Activated effector memory CD4-positive, alpha-beta T cell treated with anti-CD3 and anti-CD28 coated beads, Interleukin-2, amount 50 U/mL, for 16 hours (primary cell): Measurements from ENCODE around the gene UNC50.
"Not testable (repeated sequence)": the region's sequence is repeated elsewhere in the genome, so short reads cannot be mapped to it uniquely, and the experiment has no call there.

Experiments used
- DNase-seq: peaks from one replicate; pipeline ENCODE4 v3.0.0-alpha.2; 2020

The UNC50 gene

DNA sequence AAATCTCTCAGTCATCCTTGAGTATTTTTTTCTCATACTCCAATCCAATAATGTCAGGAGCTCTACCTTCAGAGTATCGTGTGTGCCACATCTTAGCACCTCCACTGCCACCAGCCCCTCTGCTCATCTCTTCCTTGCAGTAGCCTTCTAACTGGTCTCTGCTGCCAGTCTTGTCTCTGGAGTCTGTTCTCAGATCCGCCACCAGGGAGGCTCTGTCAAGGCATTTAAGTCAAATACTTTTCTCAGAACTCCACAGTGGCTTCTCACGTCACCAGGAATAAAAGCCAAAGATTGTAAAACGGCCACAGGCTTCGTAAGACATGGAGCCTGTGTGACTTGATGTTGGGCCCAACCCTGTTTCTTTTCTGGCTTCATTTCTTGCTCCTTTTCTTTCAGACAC is 7.1 kb downstream of the UNC50 start:
- no peak for DNase-seq

DNA sequence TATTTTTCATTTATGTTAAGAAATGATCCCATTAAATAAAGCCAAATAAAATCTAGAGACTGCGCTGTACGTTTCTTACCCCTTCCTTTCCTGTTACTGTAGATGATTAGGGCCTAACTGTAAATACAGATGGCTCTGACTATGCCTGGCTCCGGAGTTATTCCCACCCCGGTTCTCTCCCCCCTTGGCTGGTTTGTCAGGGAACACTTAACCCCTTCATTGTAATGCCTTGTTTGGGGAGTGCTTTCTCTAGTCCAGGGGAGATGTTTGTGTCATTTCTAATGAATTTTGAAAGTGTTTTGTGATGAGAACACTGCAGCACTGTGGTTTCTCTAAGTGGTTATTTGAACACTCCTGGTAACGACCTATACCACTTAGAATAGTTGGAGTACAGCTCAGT is 8.8 kb downstream of the UNC50 start:
- DNase-seq = no peak

DNA sequence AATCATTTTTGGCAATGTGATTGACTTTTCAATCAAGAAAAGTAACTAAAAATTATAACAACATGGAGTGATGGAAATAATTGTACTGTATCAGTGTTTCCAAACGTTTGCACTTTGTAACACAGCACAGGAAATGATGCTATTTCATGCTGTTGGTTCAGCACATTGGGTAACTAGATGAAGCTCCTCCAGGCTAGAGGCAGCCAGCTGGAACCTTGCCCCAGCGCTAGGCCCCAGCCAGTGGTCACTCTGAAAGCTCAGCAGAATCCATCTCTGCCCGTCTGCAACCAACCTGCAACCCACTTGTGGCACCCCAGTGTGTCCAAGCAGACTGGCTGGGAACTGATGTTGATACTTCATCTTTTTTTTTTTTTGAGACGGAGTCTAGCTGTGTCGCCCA is 15.3 kb downstream of the UNC50 start:
- DNase-seq = no peak

DNA sequence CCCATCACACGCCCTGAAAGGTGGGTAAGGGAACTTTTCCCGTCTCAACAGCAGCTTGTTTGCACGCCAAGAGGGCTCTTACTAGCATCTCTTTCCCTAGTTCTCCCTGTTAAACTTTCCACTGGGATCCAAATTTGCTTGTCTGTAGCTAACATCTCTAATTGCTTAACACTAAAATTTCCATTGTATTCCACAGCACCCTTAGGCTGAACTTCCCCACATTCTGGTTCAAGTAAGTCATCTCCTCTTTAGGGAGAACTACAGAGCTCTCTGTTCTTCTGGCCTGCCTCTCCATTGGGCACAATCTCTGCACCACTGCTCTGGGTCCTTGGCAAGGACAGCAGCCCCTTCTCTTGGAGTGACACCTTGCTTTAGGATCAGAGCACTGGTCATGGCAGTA is 24.0 kb downstream of the UNC50 start:
- DNase-seq = no peak

DNA sequence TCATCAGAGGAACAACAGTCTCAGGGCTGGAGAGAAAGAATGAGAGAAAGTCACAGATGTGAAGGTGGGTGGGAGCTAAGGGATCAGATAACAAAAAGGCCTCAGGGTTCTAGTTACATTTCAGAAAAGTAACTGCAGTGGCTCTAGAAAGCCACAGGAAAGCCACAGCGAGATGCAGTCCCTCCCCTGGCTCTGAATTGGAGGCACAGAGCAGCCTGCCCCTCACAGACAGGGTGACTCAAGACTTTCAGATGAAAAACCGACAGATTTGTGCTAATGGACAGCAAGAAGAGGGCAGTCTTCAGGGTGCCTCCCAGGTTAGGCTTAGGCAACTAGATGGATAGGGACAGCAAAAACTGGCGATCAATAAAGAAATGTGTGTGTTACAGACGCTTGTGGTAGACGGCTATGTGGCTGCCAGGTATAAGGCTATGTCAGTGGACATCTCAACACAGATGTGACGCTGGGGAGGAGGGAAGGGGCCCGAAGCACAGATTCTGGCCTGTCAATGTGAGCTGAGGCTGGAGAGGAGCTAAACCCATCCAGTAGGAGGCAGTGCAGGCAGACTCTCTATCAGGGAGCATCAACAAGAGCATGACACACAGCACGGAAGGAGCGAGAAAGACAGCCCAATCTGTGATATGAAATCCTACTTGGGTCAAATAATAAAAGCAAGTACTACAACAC is 26.2 kb downstream of the UNC50 start:
- peak; percentile 78 for DNase-seq

DNA sequence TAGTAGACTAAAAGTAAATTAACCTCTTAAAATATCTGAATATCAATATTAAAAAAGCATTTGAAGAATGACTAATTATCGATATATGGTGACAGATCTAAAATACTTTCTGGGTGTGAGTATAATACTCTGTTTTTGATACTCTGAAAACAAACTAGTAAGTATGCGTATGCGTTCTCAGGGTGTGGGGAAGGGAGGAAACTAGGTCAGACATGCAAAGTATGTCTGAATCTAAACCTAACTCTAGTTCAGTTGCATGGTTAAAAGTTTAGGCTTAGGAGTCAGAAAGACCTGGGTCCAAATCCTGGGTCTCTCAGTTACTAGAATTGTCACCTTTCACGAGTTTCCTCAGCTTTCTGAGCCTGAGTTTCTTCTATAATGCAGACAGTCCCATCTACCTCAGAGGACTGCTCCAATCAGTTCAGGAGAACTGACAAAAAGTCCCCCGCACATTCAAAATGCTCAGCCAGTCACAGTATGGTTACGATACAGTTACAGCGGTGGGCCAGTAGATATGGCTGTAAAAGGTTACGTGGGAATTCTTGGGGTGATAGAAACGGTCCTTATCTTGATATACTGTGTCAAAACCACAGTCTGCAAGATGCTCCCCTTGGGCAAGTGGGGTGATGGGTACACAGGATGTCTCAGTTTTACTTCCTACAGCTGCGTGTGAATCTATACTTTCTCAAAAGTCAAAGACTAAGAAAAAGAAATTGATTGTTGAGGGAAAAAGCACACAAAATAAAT is 29.2 kb downstream of the UNC50 start:
- peak; percentile 72 for DNase-seq

DNA sequence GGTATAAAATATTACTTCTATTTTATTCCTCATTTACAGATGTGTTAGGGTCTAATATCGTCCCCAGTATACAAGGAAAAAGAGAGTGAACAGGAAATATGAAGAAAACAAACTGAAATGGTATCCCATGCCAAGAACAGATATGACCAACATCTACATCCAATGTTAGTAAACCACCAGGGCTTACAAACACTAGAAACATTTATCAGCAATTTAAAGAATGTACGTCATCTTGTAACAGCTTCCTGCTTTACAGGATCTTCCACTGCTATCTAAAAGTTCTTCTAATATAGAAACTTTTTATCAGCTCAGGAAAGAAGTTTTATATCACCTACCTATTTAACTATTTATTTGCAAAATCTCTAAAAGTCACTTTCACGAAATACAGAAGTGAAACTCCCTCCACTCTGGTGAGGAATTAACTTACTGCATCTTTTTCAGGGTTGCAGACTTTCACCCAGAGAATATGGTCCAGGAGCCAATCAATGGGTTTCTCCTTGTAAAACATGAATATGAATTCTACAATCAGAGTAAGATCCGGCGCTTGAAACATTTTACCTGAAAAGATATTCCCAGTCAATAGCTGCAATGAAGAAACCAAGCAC is 35.2 kb downstream of the UNC50 start:
- no peak for DNase-seq

DNA sequence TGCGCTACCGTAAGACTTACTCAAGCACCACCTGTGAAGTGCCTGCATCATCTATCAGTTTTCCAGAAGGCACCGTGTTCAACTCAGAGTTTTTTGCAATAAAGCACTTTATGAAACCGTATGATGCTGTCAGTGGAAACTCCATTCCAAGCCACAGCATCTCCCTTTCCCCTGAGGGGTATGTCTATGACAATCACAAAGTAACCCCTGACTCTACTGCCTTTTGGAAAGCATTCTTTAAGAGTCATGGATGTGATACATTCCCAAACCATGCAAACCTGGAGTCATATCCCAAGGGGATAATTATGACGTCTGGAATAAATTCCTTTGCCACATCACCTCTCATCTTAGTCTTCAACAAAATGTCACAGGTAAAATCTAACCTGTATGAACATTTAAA is 39.2 kb downstream of the UNC50 start:
- DNase-seq = no peak

DNA sequence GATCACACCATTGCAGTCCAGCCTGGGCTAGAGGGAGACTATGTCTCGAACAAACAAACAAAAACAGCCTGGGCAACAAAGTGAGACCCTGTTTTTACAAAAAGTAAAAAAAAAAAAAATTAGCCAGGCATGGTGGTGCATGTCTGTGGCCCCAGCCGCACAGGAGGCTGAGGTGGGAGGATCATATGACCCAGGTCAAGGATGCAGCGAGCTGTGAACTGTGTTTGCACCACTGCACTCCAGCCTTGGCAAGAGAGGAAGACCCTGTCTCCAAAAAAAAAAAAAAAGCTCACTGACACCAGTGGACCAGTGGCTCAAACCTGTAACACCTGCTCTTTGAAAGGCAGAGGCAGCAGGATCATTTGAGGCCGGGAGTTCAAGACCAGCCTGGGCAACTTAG is 40.1 kb downstream of the UNC50 start:
- DNase-seq = no peak

DNA sequence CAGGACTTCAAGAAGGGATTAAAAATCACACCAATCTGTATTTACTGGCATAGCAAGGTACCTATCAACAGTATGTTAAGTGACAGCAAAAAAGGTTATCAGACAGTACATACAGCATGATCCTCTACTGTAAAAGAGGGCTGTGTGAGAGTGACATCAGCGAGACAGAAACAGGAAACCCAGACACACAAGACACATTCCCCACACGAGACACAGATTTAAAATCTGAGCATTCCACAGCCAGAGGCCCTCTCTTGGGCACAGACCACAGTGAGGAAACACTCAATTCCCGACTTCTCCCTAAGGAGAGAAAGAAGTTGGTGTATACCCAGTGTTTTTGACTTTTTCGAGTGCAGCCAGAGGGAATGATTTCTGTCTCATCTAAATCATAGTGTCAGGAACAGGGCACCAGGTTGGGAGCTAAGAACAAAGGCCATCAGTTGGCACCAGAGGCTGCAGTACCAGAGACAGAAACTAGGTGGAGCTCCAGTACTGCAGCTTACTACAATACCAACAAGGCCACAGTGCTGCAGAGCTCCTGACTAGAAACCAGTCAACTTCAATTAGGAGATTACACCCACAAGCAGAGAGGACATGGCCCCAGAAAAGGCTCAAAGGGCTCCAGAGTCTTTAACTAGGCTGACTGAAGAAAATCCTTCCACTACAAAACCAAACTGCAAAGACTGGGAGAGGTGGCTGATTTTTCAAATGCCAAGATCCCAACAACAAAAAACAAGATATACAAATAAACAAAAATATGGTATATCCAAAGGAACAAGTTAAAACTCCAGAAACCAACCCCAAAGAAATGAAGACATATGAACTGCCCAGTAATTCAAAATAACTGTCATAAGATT is 41.0 kb downstream of the UNC50 start:
- peak; percentile 90 for DNase-seq

DNA sequence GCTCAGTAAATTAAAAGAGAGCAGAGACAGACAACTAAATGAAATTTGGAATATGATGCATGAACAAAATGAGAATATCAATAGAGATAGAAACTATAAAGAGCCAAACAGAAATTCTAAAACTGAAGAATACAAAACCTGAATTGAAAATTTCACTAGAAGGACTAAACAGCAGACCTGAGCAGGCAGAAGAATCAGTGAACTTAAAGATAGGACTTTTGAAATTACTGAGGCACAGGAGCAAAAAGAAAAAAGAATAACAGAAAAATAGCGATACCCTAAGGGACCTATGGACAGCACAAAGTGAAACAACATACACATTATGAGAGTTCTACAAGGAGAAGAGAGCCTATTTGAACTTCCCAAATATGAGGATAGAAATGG is 41.6 kb downstream of the UNC50 start:
- no peak for DNase-seq

DNA sequence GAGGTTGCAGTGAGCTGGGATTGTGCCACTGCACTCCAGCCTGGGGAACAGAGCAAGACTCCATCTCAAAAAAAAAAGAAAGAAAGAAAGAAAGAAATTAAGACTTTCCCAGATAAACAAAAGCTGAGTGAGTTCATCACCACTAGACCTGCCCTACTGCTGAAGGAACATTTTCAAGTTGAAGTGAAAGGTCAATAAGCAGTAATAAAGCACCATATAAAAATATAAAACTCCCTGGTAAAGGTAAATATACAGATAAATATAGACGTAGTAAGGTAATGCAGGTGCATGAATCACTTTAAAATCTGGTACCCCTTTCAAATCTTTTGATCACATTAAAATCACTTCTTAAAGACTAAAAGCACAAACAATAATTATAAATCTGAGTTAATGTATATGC is 42.6 kb downstream of the UNC50 start:
- DNase-seq = no peak

DNA sequence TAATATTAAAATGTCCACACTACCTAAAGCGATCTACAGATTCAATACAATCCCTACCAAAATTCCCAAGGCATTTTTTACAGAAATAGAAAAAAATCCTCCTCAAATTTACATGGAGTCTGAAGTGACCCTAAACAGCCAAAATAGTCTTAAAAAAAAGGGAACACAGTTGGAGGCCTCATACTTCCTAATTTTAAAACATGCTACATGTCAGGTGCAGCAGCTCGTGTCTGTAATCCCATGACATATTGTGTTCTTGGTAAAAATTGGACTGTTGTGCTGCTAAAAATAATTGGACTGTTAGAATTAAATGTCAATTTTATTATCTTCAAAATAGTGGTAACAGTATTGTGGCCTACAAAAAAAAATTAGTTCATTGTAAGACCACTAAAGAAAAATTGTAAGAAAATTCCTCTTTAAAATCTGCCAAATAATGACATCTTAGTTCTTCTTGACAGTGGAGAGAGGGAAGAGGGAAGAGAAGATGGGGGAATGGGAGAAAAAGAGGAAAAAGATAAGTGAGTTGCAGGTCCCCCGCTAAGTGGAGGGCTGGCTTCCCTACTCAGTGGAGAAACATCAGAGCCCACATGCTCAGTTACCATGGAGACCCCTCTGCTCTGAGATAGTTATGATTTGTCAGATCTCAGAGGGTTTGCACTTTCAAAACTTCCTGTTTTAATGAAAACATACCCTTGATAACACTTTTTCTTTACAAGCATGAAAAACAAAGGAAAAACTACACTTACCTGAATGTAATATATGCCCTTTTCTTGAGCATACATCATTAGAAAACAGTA is 46.5 kb downstream of the UNC50 start:
- no peak for DNase-seq

DNA sequence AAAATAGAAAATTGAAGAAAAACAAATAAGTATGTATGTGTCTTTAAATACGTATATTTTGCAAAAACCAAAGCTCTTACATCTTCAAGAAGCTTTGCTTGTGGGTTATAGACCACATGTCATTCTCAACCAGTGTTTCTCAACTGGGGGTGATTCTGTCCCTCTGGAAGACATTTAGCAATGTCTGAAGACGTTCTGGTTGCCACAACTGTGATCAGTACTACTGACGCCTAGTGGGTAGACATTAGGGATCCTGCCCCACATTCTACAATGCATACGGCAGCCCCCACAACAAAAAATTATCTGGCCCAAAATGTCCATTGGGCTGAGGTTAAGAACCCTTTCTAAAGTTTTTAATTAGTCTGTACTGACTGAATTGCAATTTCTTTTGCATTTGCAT is 48.4 kb downstream of the UNC50 start:
- no peak for DNase-seq

DNA sequence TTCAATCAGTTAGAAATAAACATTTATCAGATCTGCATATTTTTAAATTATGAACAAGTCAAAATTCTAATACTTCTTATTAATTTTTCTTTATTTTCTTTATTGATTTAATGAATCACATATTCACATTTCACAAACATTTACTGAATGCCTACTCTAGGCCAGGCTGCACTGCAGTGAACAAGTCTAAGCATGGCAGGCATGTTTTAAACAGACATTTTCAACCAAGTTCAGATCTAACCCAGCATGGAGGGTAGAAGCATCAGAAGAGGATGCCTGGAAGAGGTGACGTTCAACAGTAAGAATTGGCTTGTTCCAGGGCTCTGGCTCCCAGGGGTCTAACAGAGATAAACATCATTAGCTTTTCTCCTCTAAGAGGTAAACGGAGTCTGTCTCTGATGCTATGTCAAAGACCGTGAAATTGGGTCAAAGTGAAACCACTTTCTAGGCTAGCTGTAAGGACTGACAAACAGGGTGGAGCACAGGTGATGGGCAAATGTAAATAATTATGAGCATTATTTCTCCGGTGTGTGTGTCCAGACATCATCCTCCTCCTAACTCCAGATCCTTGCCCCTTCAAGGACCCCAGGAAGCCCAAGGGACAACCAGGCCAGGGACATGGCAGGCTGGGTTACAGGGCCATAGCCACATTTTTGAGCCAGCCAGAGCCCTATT is 50.6 kb downstream of the UNC50 start:
- no peak for DNase-seq

DNA sequence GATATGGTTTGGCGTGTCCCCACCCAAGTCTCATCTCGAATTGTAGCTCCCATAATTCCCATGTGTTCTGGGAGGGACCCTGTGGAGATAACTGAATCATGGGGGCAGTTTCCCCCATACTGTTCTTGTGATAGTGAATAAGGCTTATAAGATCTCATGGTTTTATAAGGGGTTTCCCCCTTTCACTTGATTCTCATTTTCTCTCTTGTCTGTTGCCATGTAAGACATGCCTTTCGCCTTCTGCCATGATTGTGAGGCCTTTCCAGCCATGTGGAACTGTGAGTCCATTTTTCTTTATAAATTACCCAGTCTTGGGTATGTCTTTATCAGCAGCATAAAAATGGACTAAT is 51.1 kb downstream of the UNC50 start:
- DNase-seq = not testable (repeated sequence)

DNA sequence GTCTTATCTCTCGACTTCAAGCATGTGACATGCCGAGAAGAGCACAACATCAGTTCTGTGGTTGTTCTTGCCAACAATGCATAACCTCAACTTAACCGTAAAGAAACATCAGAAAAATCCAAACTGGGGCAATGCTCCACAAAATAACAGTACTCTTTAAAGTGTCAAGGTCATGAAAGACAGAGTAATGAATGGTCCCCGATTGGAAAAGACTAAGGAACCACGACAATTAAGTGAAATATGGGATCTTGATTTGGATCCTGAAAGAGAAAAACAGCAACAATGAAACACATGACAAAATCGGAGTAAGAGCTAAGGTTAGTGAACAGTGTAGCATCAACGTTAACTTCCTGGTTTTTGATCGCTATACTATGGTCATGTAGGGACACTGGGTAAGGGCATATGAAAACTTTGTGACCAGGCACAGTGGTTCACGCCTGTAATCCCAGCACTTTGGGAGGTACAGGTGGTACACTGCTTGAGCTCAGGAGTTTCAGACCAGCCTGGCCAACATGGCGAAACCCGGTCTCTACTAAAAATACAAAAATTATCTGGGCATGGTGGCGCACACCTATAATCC is 55.2 kb downstream of the UNC50 start:
- no peak for DNase-seq

DNA sequence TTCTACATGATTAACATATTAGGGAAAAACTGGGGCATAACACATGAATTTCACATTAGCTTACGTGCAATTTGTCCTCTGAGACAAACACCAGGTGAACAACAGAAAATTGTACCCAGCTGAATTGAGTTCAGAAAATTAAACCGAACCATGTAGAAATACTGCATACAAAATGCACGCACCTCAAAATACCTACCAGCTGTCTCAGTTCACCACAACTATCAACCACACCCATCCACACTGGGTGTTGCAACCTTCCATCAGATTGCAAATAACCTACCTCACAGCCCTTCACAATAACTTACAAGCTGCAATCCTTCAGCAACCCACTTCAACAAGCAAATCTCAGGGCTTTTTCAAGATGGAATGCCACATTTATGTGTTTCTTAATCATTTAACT is 55.9 kb downstream of the UNC50 start:
- peak; percentile 72 for DNase-seq

DNA sequence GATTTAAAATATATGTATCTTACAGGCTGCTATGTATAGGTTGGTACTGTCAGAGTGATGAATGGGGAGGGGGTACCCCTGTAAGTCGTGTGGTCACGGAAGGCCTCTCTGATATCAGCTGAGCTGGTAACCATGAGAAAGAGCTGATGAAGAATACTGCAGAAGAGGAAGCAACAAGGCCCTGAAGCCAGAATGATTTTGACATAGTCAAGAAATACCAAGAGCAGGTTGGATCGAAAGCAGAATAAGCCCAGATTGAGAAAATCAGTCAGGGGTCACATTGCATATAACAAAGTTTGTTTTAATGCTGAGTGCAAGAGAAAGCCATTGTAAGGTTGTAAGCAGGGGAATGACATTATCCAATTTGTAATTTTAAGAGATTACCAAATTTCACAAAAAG is 57.3 kb downstream of the UNC50 start:
- DNase-seq = no peak
